Neutrophil (primary cell): ENCODE data around the gene SERPINB6.
"Not testable (repeated sequence)": the region's sequence is repeated elsewhere in the genome, so short reads cannot be mapped to it uniquely, and the experiment has no call there.

Experiments
- H3K27ac ChIP-seq: fragments of 200-600 bp; sonication (generic); 2 replicates; pipeline ENCODE4 v1.5.1; 2016; ENCODE audit warnings: mild to moderate bottlenecking, moderate library complexity
- H3K27me3 ChIP-seq: fragments of 200-600 bp; sonication (generic); 2 replicates; pipeline ENCODE4 v1.6.0; 2016; ENCODE audit warnings: mild to moderate bottlenecking
- H3K36me3 ChIP-seq: fragments of 200-600 bp; sonication (generic); 2 replicates; pipeline ENCODE4 v1.5.1; 2017
- H3K4me1 ChIP-seq, 2 experiments: fragments of 200-600 bp in 1 of 2; sonication (generic) in 1 of 2; 1 replicate in 1 of 2; 2 replicates in 1 of 2; pipeline versions ENCODE4 v1.5.1 to v1.6.1; 2013 to 2016; ENCODE audit warnings: low read depth in 1 of 2, low read length in 1 of 2, mild to moderate bottlenecking in 1 of 2, moderate library complexity in 1 of 2; ENCODE audit not compliant: control insufficient read depth in 1 of 2, insufficient read depth in 1 of 2
- H3K4me3 ChIP-seq, 2 experiments: fragments of 200-600 bp in 1 of 2; sonication (generic) in 1 of 2; 1 replicate in 1 of 2; 2 replicates in 1 of 2; pipeline ENCODE4 v1.5.1; 2013 to 2016; ENCODE audit warnings: low read depth in 1 of 2, low read length in 1 of 2, mild to moderate bottlenecking in 1 of 2, moderate library complexity in 1 of 2
- H3K9me3 ChIP-seq: fragments of 200-600 bp; sonication (generic); 2 replicates; pipeline ENCODE4 v1.5.1; 2016
- TF ChIP-seq, protein P1 (sequence below): fragments of 200-600 bp; sonication (generic); IDR thresholded peaks from 2 replicates; pipeline ENCODE4 v1.5.1; 2016; ENCODE audit warnings: antibody characterized with exemption

Gene SERPINB6

GRCh38 chr6:2977799-2978590, 6.6 kb upstream of the SERPINB6 start:
- no peaks in the 10 kb centered on the region for H3K9me3 ChIP-seq
- H3K4me3 ChIP-seq, result no peak overlapping the region
- no peaks in the 10 kb centered on the region for H3K27me3 ChIP-seq
- peaks cover 30% of the 10 kb centered on the region in 2 experiments for H3K4me1 ChIP-seq
- H3K27ac ChIP-seq, result no peak overlapping the region
- H3K36me3 ChIP-seq, result no peaks in the 10 kb centered on the region
- TF ChIP-seq, protein P1, sequence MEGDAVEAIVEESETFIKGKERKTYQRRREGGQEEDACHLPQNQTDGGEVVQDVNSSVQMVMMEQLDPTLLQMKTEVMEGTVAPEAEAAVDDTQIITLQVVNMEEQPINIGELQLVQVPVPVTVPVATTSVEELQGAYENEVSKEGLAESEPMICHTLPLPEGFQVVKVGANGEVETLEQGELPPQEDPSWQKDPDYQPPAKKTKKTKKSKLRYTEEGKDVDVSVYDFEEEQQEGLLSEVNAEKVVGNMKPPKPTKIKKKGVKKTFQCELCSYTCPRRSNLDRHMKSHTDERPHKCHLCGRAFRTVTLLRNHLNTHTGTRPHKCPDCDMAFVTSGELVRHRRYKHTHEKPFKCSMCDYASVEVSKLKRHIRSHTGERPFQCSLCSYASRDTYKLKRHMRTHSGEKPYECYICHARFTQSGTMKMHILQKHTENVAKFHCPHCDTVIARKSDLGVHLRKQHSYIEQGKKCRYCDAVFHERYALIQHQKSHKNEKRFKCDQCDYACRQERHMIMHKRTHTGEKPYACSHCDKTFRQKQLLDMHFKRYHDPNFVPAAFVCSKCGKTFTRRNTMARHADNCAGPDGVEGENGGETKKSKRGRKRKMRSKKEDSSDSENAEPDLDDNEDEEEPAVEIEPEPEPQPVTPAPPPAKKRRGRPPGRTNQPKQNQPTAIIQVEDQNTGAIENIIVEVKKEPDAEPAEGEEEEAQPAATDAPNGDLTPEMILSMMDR, result no peak

GRCh38 chr6:2977290-2977689, 5.9 kb upstream of the SERPINB6 start:
- H3K4me1 ChIP-seq, result peaks cover 23 to 24% of the 10 kb centered on the region in 2 experiments
- H3K4me3 ChIP-seq, result no peak overlapping the region
- TF ChIP-seq, protein P1, result no peak
- H3K27me3 ChIP-seq, result no peaks in the 10 kb centered on the region
- no peaks in the 10 kb centered on the region for H3K36me3 ChIP-seq
- no peaks in the 10 kb centered on the region for H3K9me3 ChIP-seq
- no peak overlapping the region for H3K27ac ChIP-seq

GRCh38 chr6:2976571-2977085, 5.3 kb upstream of the SERPINB6 start:
- Histone ChIP-seq H3K27me3 (no peaks in the 10 kb centered on the region), H3K27ac (no peak overlapping the region), H3K4me3 (no peak overlapping the region), H3K36me3 (no peaks in the 10 kb centered on the region), H3K9me3 (no peaks in the 10 kb centered on the region), H3K4me1 (peaks cover 16 to 22% of the 10 kb centered on the region in 2 experiments)
- TF ChIP-seq, protein P1, result no peak

- Histone ChIP-seq H3K4me1 (peaks cover 10 to 18% of the 10 kb centered on the region in 2 experiments), H3K4me3 (no peak overlapping the region), H3K27me3 (no peaks in the 10 kb centered on the region), H3K27ac (no peak overlapping the region), H3K36me3 (no peaks in the 10 kb centered on the region), H3K9me3 (no peaks in the 10 kb centered on the region)
- TF ChIP-seq, protein P1, result no peak
Observed at GRCh38 chr6:2976060-2976459, 4.7 kb upstream of the SERPINB6 start.

DNA sequence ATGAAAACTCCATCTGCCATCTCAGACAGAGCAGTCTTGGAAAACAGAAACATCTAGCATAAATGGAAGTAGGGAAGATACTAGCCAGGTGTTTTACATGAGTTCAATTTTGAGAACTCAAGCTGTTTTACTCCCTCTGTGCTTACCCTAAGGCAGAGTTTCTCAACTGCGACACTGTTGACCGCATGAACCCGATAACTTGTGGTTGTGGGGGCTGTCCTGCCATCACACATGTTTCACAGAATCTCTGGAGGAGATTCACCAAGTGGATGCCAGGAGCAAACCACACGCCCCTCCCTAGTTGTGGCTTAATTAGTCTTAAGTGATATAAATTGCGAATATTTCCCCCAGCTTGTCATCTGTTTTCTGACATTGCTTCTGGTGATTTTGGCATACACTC, 2.3 kb upstream of the SERPINB6 start:
- Histone ChIP-seq H3K36me3 (no peaks in the 10 kb centered on the region), H3K27me3 (no peaks in the 10 kb centered on the region), H3K4me1 (peaks cover 9 to 17% of the 10 kb centered on the region in 2 experiments), H3K27ac (no peak overlapping the region), H3K9me3 (no peaks in the 10 kb centered on the region), H3K4me3 (no peak overlapping the region)
- TF ChIP-seq, protein P1, result no peak

- H3K9me3 ChIP-seq, result not testable (repeated sequence)
Observed at GRCh38 chr6:2973180-2973579, 1.8 kb upstream of the SERPINB6 start.

DNA sequence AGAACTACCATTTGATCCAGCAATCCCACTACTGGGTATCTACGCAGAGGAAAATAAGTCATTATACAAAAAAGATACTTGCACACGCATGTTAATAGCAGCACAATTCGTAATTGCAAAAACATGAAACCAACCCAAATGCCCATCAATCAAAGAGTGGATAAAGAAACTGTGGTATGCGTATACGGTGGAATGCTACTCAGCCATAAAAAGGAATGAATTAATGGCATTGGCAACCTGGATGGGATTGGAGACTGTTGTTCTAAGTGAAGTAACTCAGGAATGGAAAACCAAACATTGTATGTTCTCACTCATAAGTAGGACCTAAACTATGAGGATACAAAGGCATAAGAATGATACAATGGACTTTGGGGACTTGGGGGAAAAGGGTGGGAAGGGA, 1.3 kb upstream of the SERPINB6 start:
- H3K4me1 ChIP-seq, result peaks cover 9 to 17% of the 10 kb centered on the region in 2 experiments
- H3K27me3 ChIP-seq, H3K9me3 ChIP-seq, H3K4me3 ChIP-seq, H3K36me3 ChIP-seq, H3K27ac ChIP-seq: not testable (repeated sequence)

More at GRCh38 chr6:2973180-2973579, 1.8 kb upstream of the SERPINB6 start:
- H3K27me3 ChIP-seq, H3K4me3 ChIP-seq, H3K27ac ChIP-seq, H3K36me3 ChIP-seq: not testable (repeated sequence)
- peaks cover 9 to 17% of the 10 kb centered on the region in 2 experiments for H3K4me1 ChIP-seq

DNA sequence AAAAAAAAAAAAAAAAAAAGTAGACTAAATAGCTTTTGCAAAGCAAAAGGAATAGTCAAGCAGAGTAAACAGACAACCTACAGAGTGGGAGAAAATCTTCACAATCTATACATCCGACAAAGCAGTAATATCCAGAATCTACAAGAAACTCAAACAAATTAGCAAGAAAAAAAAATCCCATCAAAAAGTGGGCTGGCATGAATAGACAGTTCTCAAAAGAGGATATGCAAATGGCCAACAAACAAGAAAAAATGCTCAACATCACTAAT, 786 bp upstream of the SERPINB6 start:
- H3K27me3 ChIP-seq, H3K27ac ChIP-seq, H3K36me3 ChIP-seq, H3K9me3 ChIP-seq: not testable (repeated sequence)
- Histone ChIP-seq H3K4me1 (peaks cover 9 to 17% of the 10 kb centered on the region in 2 experiments), H3K4me3 (peak overlapping the region; percentile 84 to 93)
